H9 (cell line): ENCODE results near the gene SARS1. TPM values are rescaled to one million over a fixed set of nuclear protein-coding genes. Genes with fewer than 3 reads are reported as not detected.
A peak's percentile ranks its signal among the peaks of the same experiment; 100 is the strongest.

Source experiments
- DNase-seq: peaks from one replicate; pipeline ENCODE4 v3.0.0-alpha.2; 2017
- H2AFZ ChIP-seq: one replicate; pipeline ENCODE4 v1.6.1; 2013; ENCODE audit warnings: mild to moderate bottlenecking, low read length, control low read depth, moderate library complexity
- H2AK5ac ChIP-seq: 2 replicates; pipeline ENCODE4 v1.6.1; 2013; ENCODE audit warnings: low read length, control low read depth, mixed read lengths; ENCODE audit not compliant: insufficient read length
- H2BK120ac ChIP-seq: one replicate; pipeline ENCODE4 v1.6.1; 2013; ENCODE audit warnings: low read depth, mild to moderate bottlenecking, low read length, control low read depth, inconsistent platforms; ENCODE audit not compliant: poor library complexity, severe bottlenecking
- H2BK12ac ChIP-seq: 2 replicates; pipeline ENCODE4 v1.6.1; 2013; ENCODE audit warnings: low read length, control low read depth, mixed read lengths, low read depth; ENCODE audit not compliant: insufficient read length
- H2BK15ac ChIP-seq: 2 replicates; pipeline ENCODE4 v1.6.1; 2013; ENCODE audit warnings: low read depth, low read length, control low read depth
- H2BK20ac ChIP-seq: one replicate; pipeline ENCODE4 v1.6.1; 2013; ENCODE audit warnings: low read depth, mild to moderate bottlenecking, low read length, control low read depth, inconsistent platforms; ENCODE audit not compliant: poor library complexity, severe bottlenecking
- H2BK5ac ChIP-seq: 2 replicates; pipeline ENCODE4 v1.6.1; 2013; ENCODE audit warnings: low read length, control low read depth, mixed read lengths; ENCODE audit not compliant: insufficient read length
- H3K14ac ChIP-seq: 2 replicates; pipeline ENCODE4 v1.6.1; 2013; ENCODE audit warnings: low read length, control low read depth; ENCODE audit not compliant: insufficient read depth
- H3K18ac ChIP-seq: 2 replicates; pipeline ENCODE4 v1.6.1; 2013; ENCODE audit warnings: low read depth, mild to moderate bottlenecking, mixed read lengths, low read length, control low read depth; ENCODE audit not compliant: insufficient read length
- H3K23ac ChIP-seq: 2 replicates; pipeline ENCODE4 v1.6.1; 2013; ENCODE audit warnings: low read length, control low read depth, mixed read lengths, low read depth; ENCODE audit not compliant: insufficient read length
- H3K23me2 ChIP-seq: 2 replicates; pipeline ENCODE4 v1.6.1; 2013; ENCODE audit warnings: low read depth, mild to moderate bottlenecking, mixed read lengths, low read length, control low read depth; ENCODE audit not compliant: insufficient read length, poor library complexity, severe bottlenecking
- H3K27ac ChIP-seq: 2 replicates; pipeline ENCODE4 v1.5.1; 2013; ENCODE audit warnings: low read length, control low read depth, mixed read lengths, low read depth; ENCODE audit not compliant: insufficient read length
- H3K27me3 ChIP-seq: 2 replicates; pipeline ENCODE4 v1.6.1; 2013; ENCODE audit warnings: low read length, control low read depth, inconsistent platforms; ENCODE audit not compliant: insufficient read depth
- H3K4ac ChIP-seq: 2 replicates; pipeline ENCODE4 v1.6.1; 2013; ENCODE audit warnings: low read depth, mild to moderate bottlenecking, control low read depth, inconsistent platforms, low read length, moderate library complexity
- H3K4me1 ChIP-seq: 2 replicates; pipeline ENCODE4 v1.6.1; 2013; ENCODE audit warnings: low read length, control low read depth, inconsistent platforms; ENCODE audit not compliant: insufficient read depth
- H3K4me2 ChIP-seq: 2 replicates; pipeline ENCODE4 v1.6.1; 2013; ENCODE audit warnings: low read length, control low read depth, mixed read lengths; ENCODE audit not compliant: insufficient read length, insufficient read depth
- H3K56ac ChIP-seq: 2 replicates; pipeline ENCODE4 v1.6.1; 2013; ENCODE audit warnings: low read depth, mild to moderate bottlenecking, mixed read lengths, low read length, control low read depth; ENCODE audit not compliant: insufficient read length
- H3K79me1 ChIP-seq: 2 replicates; pipeline ENCODE4 v1.6.1; 2013; ENCODE audit warnings: low read depth, mild to moderate bottlenecking, moderate library complexity, low read length, control low read depth, inconsistent platforms; ENCODE audit not compliant: insufficient read depth, poor library complexity, severe bottlenecking
- H3K79me2 ChIP-seq: 2 replicates; pipeline ENCODE4 v1.6.1; 2013; ENCODE audit warnings: low read length, control low read depth, inconsistent platforms; ENCODE audit not compliant: insufficient read depth
- H3K9ac ChIP-seq: 2 replicates; pipeline ENCODE4 v1.6.1; 2013; ENCODE audit warnings: low read length, control low read depth, mixed read lengths; ENCODE audit not compliant: insufficient read length; ENCODE audit errors: extremely low read depth
- H3K9me3 ChIP-seq: one replicate; pipeline ENCODE4 v1.6.1; 2013; ENCODE audit warnings: low read depth, low read length, inconsistent platforms; ENCODE audit not compliant: control insufficient read depth
- H3T11ph ChIP-seq: one replicate; pipeline ENCODE4 v1.6.1; 2013; ENCODE audit warnings: mild to moderate bottlenecking, low read length, control low read depth, inconsistent platforms
- H4K20me1 ChIP-seq: one replicate; pipeline ENCODE4 v1.6.1; 2013; ENCODE audit not compliant: control insufficient read depth, insufficient read length, insufficient read depth
- H4K5ac ChIP-seq: 2 replicates; pipeline ENCODE4 v1.6.1; 2013; ENCODE audit warnings: low read depth, mild to moderate bottlenecking, mixed read lengths, low read length, control low read depth; ENCODE audit not compliant: insufficient read length
- H4K8ac ChIP-seq: replicated peaks from 2 replicates; pipeline ENCODE4 v1.6.1; 2013; ENCODE audit warnings: low read length, control low read depth, mixed read lengths, low read depth; ENCODE audit not compliant: insufficient read length
- H4K91ac ChIP-seq: 2 replicates; pipeline ENCODE4 v1.6.1; 2013; ENCODE audit warnings: low read depth, mild to moderate bottlenecking, moderate library complexity, mixed read lengths, low read length, control low read depth; ENCODE audit not compliant: insufficient read length
- H3K27ac Mint-ChIP-seq, 3 experiments: 2 replicates in 2 of 3; 3 replicates in 1 of 3; pipeline ENCODE4 v1.8.0; 2020 to 2021; ENCODE audit warnings: mixed read lengths in 3 of 3, mild to moderate bottlenecking in 1 of 3, moderate library complexity in 1 of 3
- H3K27me3 Mint-ChIP-seq: 2 replicates; pipeline ENCODE4 v1.8.0; 2021; ENCODE audit warnings: low read depth, mild to moderate bottlenecking, moderate library complexity, mixed read lengths
- H3K36me3 Mint-ChIP-seq, 3 experiments: 2 replicates in 2 of 3; 3 replicates in 1 of 3; pipeline ENCODE4 v1.8.0; 2020 to 2021; ENCODE audit warnings: low read depth in 3 of 3, mixed read lengths in 3 of 3; ENCODE audit not compliant: insufficient read depth in 1 of 3
- H3K4me1 Mint-ChIP-seq, 2 experiments: 2 replicates each; pipeline ENCODE4 v1.8.0; 2020; ENCODE audit warnings: mixed read lengths in 2 of 2
- H3K4me3 Mint-ChIP-seq, 2 experiments: 2 replicates in 1 of 2; 3 replicates in 1 of 2; pipeline ENCODE4 v1.8.0; 2020 to 2021; ENCODE audit warnings: mild to moderate bottlenecking in 2 of 2, mixed read lengths in 2 of 2, moderate library complexity in 1 of 2
- H3K9me3 Mint-ChIP-seq, 2 experiments: 2 replicates in 1 of 2; 3 replicates in 1 of 2; pipeline ENCODE4 v1.8.0; 2020; ENCODE audit warnings: mild to moderate bottlenecking in 2 of 2, mixed read lengths in 2 of 2, moderate library complexity in 1 of 2
- WGBS: extraction: QIAGEN DNeasy Blood & Tissue Kit; methylation state at CpG from one replicate; pipeline ENCODE4 v1.1.7; 2013; ENCODE audit warnings: missing lambda C conversion rate, low lambda C conversion rate, mixed read lengths; ENCODE audit not compliant: insufficient read length; ENCODE audit errors: extremely low coverage; 5-methylcytosine and 5-hydroxymethylcytosine counted together
- total RNA-seq: library from RNA; stranded (reverse); gene quantifications from 2 replicates; pipeline ENCODE4 v1.2.1, GENCODE V29; 2021
- TF ChIP-seq, protein P1 (sequence below): fragments of 200-600 bp; sonication (generic); conservative IDR thresholded peaks from 3 replicates; pipeline ENCODE4 v1.8.0; 2021; ENCODE audit warnings: antibody characterized with exemption, mild to moderate bottlenecking

Gene SARS1
- total RNA-seq, 1 experiment from 2014 or later, result 139 TPM

DNA sequence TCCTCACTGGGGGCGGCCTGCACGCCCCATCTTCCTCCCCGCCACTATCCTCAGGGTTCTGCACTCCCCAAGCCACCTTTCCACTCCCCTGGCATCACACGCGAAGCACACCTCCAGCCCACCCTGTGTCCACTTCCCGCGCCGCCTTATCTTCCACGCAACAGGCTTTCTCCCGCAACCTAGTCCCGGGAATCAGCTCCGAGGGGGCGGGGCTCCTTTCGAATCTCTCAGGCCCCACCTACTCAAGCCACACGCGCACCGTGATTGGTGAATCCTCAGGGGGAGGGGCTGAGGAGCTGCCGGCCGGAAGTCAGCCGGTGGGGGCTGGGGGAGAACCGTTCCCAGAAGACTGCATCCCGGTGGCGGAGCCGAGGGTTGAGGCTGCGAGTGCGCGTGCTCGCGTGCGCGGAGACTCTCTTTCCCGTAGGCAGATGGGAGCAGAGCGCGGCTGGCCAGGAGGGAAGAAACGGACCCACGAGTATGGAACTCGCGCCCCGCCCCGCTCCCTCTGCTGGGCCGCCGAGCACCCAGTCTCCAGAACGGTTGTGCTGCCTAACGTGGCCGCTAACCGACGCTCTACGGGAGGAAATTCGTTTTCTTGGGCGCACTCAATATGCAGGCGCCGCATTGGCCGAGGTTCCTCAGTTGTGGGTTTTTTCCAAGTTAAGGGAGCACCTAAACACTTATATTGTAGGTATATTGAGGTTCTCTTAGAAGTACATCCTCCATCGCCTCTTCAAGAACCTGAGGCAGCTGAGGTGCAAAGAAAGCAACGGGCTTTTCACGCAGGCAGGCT, 69.4 kb downstream of the SARS1 start, which contains the start of gene PSRC1:
Gene PSRC1, minus strand, starts transcription at position 194 of the 796 bp plus-strand sequence.
- no peak within 1 kb of the TSS for H4K91ac ChIP-seq
- TF ChIP-seq, protein P1, sequence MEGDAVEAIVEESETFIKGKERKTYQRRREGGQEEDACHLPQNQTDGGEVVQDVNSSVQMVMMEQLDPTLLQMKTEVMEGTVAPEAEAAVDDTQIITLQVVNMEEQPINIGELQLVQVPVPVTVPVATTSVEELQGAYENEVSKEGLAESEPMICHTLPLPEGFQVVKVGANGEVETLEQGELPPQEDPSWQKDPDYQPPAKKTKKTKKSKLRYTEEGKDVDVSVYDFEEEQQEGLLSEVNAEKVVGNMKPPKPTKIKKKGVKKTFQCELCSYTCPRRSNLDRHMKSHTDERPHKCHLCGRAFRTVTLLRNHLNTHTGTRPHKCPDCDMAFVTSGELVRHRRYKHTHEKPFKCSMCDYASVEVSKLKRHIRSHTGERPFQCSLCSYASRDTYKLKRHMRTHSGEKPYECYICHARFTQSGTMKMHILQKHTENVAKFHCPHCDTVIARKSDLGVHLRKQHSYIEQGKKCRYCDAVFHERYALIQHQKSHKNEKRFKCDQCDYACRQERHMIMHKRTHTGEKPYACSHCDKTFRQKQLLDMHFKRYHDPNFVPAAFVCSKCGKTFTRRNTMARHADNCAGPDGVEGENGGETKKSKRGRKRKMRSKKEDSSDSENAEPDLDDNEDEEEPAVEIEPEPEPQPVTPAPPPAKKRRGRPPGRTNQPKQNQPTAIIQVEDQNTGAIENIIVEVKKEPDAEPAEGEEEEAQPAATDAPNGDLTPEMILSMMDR, result peak; percentile 41; the same call in 2 of the 3 replicates
- peak within 1 kb of the TSS; percentile 99 to 100 for H3K4me3 Mint-ChIP-seq
- H2BK120ac ChIP-seq, result no peak within 1 kb of the TSS
- peak within 1 kb of the TSS; percentile 57 for H2AK5ac ChIP-seq
- no peak within 1 kb of the TSS for H3K23ac ChIP-seq
- peak; percentile 95 for DNase-seq
- no peak within 1 kb of the TSS for H2BK15ac ChIP-seq
- peak within 1 kb of the TSS; percentile 55 for H2BK5ac ChIP-seq
- no CpG with 5 or more reads among the region's 56 CpGs for WGBS
- peak within 1 kb of the TSS; percentile 86 for H3K18ac ChIP-seq
- no peaks in the 10 kb centered on the region; the same call in 1 of the 2 replicates for H3K27me3 Mint-ChIP-seq
- H3K4me1 Mint-ChIP-seq, result peaks cover 35 to 45% of the 10 kb centered on the region in 2 experiments
- peak within 1 kb of the TSS; percentile 18 for H4K5ac ChIP-seq
- no peaks in the 10 kb centered on the region for H4K20me1 ChIP-seq
- peaks cover 5% of the 10 kb centered on the region for H3K79me1 ChIP-seq
- no peaks in the 10 kb centered on the region for H3K9me3 ChIP-seq
- no peak within 1 kb of the TSS for H2BK20ac ChIP-seq
- H3K27me3 ChIP-seq, result no peaks in the 10 kb centered on the region
- H3K4ac ChIP-seq, result peak within 1 kb of the TSS; percentile 31; the same call in 1 of the 2 replicates
- H3K9ac ChIP-seq, result peak within 1 kb of the TSS; percentile 69
- H3K36me3 Mint-ChIP-seq, result peaks cover 18 to 29% (median 28%) of the 10 kb centered on the region in 3 experiments
- peak within 1 kb of the TSS; percentile 92 for H3K4me2 ChIP-seq
- peaks cover 0 to 2% of the 10 kb centered on the region in 2 experiments; a peak in 3 of 5 replicates for H3K9me3 Mint-ChIP-seq
- peak within 1 kb of the TSS; percentile 96 to 99 (median 99) for H3K27ac Mint-ChIP-seq
- H3K56ac ChIP-seq, result no peak within 1 kb of the TSS
- peaks cover 2% of the 10 kb centered on the region; the same call in 1 of the 2 replicates for H3K79me2 ChIP-seq
- no peak within 1 kb of the TSS for H2AFZ ChIP-seq
- H3T11ph ChIP-seq, result peak within 1 kb of the TSS; percentile 4
- peaks cover 3% of the 10 kb centered on the region; the same call in 1 of the 2 replicates for H3K4me1 ChIP-seq
- peak within 1 kb of the TSS; percentile 26 for H2BK12ac ChIP-seq
- H3K14ac ChIP-seq, result peak within 1 kb of the TSS; percentile 94
- H4K8ac ChIP-seq, result peak within 1 kb of the TSS; percentile 30
- H3K27ac ChIP-seq, result peak within 1 kb of the TSS; percentile 80
- peaks cover 13% of the 10 kb centered on the region for H3K23me2 ChIP-seq
